ENCODE measurements around the gene HMGB1. TPM values are rescaled to one million over a fixed set of nuclear protein-coding genes. Genes with fewer than 3 reads are reported as not detected.
A peak's percentile ranks its signal among the peaks of the same experiment; 100 is the strongest.
"Not testable (repeated sequence)": the region's sequence is repeated elsewhere in the genome, so short reads cannot be mapped to it uniquely, and the experiment has no call there.

Gene HMGB1
- total and polyA plus RNA-seq, 2 donors from 2014 or later, result 247 to 264 TPM

GRCh38 chr13:30450066-30450465 lies 15.7 kb downstream of the HMGB1 start:
- intact Hi-C loops (cut with DNase I), result no loop called here
- H3K27me3 ChIP-seq (ENCODE audit: control insufficient read depth, insufficient read depth, low read length), result no peaks in the 10 kb centered on the region
- no peak for TF ChIP-seq CTCF (IDR thresholded peaks at IDR 0.05; ENCODE audit: borderline replicate concordance, extremely low read depth, insufficient read depth)
- H3K9ac ChIP-seq (ENCODE audit: low read length in 3 of 3), result no peak overlapping the region
- peaks cover 0 to 6% (median 2%) of the 10 kb centered on the region in 3 donors for H3K4me1 ChIP-seq (ENCODE audit: control insufficient read depth in 2 of 3, insufficient read depth in 2 of 3, low read depth in 1 of 3, low read length in 3 of 3)
- DNase-seq (no peak), FAIRE-seq (no peak)
- no peak overlapping the region for H3K4me3 ChIP-seq (ENCODE audit: low read length in 3 of 3)
- no peaks in the 10 kb centered on the region for H3K9me3 ChIP-seq (ENCODE audit: control insufficient read depth in 2 of 3, insufficient read depth in 1 of 3, low read length in 3 of 3)
- H3K27ac ChIP-seq (ENCODE audit: low read depth in 2 of 2, low read length in 2 of 2), result no peak overlapping the region
- H3K36me3 ChIP-seq (ENCODE audit: control insufficient read depth in 2 of 3, insufficient read depth in 3 of 3, low read length in 3 of 3), result no peaks in the 10 kb centered on the region

- peaks cover 0 to 6% (median 2%) of the 10 kb centered on the region in 3 donors for H3K4me1 ChIP-seq (ENCODE audit: control insufficient read depth in 2 of 3, insufficient read depth in 2 of 3, low read depth in 1 of 3, low read length in 3 of 3)
- intact Hi-C loops (cut with DNase I), result no loop called here
- no peak overlapping the region for H3K9ac ChIP-seq (ENCODE audit: low read length in 3 of 3)
- no peak overlapping the region for H3K27ac ChIP-seq (ENCODE audit: low read depth in 2 of 2, low read length in 2 of 2)
- H3K4me3 ChIP-seq (ENCODE audit: low read length in 3 of 3), result no peak overlapping the region
- H3K27me3 ChIP-seq (ENCODE audit: control insufficient read depth, insufficient read depth, low read length), result no peaks in the 10 kb centered on the region
- H3K9me3 ChIP-seq (ENCODE audit: control insufficient read depth in 2 of 3, insufficient read depth in 1 of 3, low read length in 3 of 3), result no peaks in the 10 kb centered on the region
- FAIRE-seq (no peak), DNase-seq (no peak)
- no peak for TF ChIP-seq CTCF (IDR thresholded peaks at IDR 0.05; ENCODE audit: borderline replicate concordance, extremely low read depth, insufficient read depth)
- no peaks in the 10 kb centered on the region for H3K36me3 ChIP-seq (ENCODE audit: control insufficient read depth in 2 of 3, insufficient read depth in 3 of 3, low read length in 3 of 3)
Observed at GRCh38 chr13:30448441-30448840, 17.3 kb downstream of the HMGB1 start.

- Histone ChIP-seq H3K9me3 (ENCODE audit: control insufficient read depth in 2 of 3, insufficient read depth in 1 of 3, low read length in 3 of 3) (no peaks in the 10 kb centered on the region), H3K4me1 (ENCODE audit: control insufficient read depth in 2 of 3, insufficient read depth in 2 of 3, low read depth in 1 of 3, low read length in 3 of 3) (peaks cover 0 to 6% (median 2%) of the 10 kb centered on the region in 3 donors), H3K27me3 (ENCODE audit: control insufficient read depth, insufficient read depth, low read length) (no peaks in the 10 kb centered on the region), H3K36me3 (ENCODE audit: control insufficient read depth in 2 of 3, insufficient read depth in 3 of 3, low read length in 3 of 3) (no peaks in the 10 kb centered on the region), H3K27ac (ENCODE audit: low read depth in 2 of 2, low read length in 2 of 2) (peak overlapping the region; percentile 68 to 73), H3K4me3 (ENCODE audit: low read length in 3 of 3) (peak overlapping the region; percentile 16 to 49 (median 38)), H3K9ac (ENCODE audit: low read length in 3 of 3) (peak overlapping the region; percentile 5 to 43 (median 24))
- no peak for DNase-seq
- no peak for TF ChIP-seq CTCF (IDR thresholded peaks at IDR 0.05; ENCODE audit: borderline replicate concordance, extremely low read depth, insufficient read depth)
- no peak for FAIRE-seq
- intact Hi-C loops (cut with DNase I), result no loop called here
Observed at GRCh38 chr13:30446126-30446500, 19.6 kb downstream of the HMGB1 start.

GRCh38 chr13:30443957-30444404 lies 21.8 kb downstream of the HMGB1 start:
- no peak for DNase-seq
- intact Hi-C loops (cut with DNase I), result no loop called here
- Histone ChIP-seq H3K4me3 (ENCODE audit: low read length in 3 of 3) (no peak overlapping the region), H3K27ac (ENCODE audit: low read depth in 2 of 2, low read length in 2 of 2) (no peak overlapping the region), H3K9me3 (ENCODE audit: control insufficient read depth in 2 of 3, insufficient read depth in 1 of 3, low read length in 3 of 3) (no peaks in the 10 kb centered on the region), H3K9ac (ENCODE audit: low read length in 3 of 3) (no peak overlapping the region), H3K27me3 (ENCODE audit: control insufficient read depth, insufficient read depth, low read length) (no peaks in the 10 kb centered on the region), H3K4me1 (ENCODE audit: control insufficient read depth in 2 of 3, insufficient read depth in 2 of 3, low read depth in 1 of 3, low read length in 3 of 3) (peaks cover 0 to 6% (median 2%) of the 10 kb centered on the region in 3 donors), H3K36me3 (ENCODE audit: control insufficient read depth in 2 of 3, insufficient read depth in 3 of 3, low read length in 3 of 3) (no peaks in the 10 kb centered on the region)
- no peak for TF ChIP-seq CTCF (IDR thresholded peaks at IDR 0.05; ENCODE audit: borderline replicate concordance, extremely low read depth, insufficient read depth)
- FAIRE-seq, result no peak

- FAIRE-seq; H3K9me3 ChIP-seq (ENCODE audit: control insufficient read depth in 2 of 3, insufficient read depth in 1 of 3, low read length in 3 of 3); H3K4me1 ChIP-seq (ENCODE audit: control insufficient read depth in 2 of 3, insufficient read depth in 2 of 3, low read depth in 1 of 3, low read length in 3 of 3); DNase-seq; H3K9ac ChIP-seq (ENCODE audit: low read length in 3 of 3); H3K36me3 ChIP-seq (ENCODE audit: control insufficient read depth in 2 of 3, insufficient read depth in 3 of 3, low read length in 3 of 3); H3K27ac ChIP-seq (ENCODE audit: low read depth in 2 of 2, low read length in 2 of 2); H3K27me3 ChIP-seq (ENCODE audit: control insufficient read depth, insufficient read depth, low read length); intact Hi-C loops (cut with DNase I); H3K4me3 ChIP-seq (ENCODE audit: low read length in 3 of 3): not testable (repeated sequence)
Observed at GRCh38 chr13:30443491-30443890, 22.2 kb downstream of the HMGB1 start.

All from kidney (tissue), 14 donors.